Measurements from ENCODE around the gene MANSC4.

GRCh38 chr12:27780612-27781408 is 774 bp upstream of the MANSC4 start:
- no peak for TF ChIP-seq CTCF (conservative IDR thresholded peaks at IDR 0.05; ENCODE audit: low read depth in 2 of 2)
- TF ChIP-seq REST (IDR thresholded peaks at IDR 0.05; ENCODE audit: unreplicated experiment): no peak
- no peak; the same call in 1 of the 2 replicates for TF ChIP-seq POLR2AphosphoS5 (IDR thresholded peaks at IDR 0.05; ENCODE audit: low read depth)
- no peak for TF ChIP-seq JUNB (IDR thresholded peaks at IDR 0.05; ENCODE audit: unreplicated experiment)
- no peak for TF ChIP-seq CREB1 (CRISPR knock-in tag; IDR thresholded peaks at IDR 0.05; ENCODE audit: low read depth)
- no peak for TF ChIP-seq STAT1 (IDR thresholded peaks at IDR 0.05; ENCODE audit: unreplicated experiment)
- TF ChIP-seq EZH2phosphoT487 (IDR thresholded peaks at IDR 0.05; ENCODE audit: unreplicated experiment): no peak
